OCI-LY7 (cell line): ENCODE results near the gene CTAG1A. TPM values are rescaled to one million over a fixed set of nuclear protein-coding genes. Genes with fewer than 3 reads are reported as not detected.
A peak's percentile ranks its signal among the peaks of the same experiment; 100 is the strongest.

Experiments
- BruUV-seq: library from RNA; stranded (reverse); fragments of 400-500 nt; replicated peaks from 2 replicates; lab custom pipeline; 2021; lab: Mats Ljungman, UMichigan
- CTCF ChIA-PET: fragments of 300-600 bp; sonication (Branson Sonifier 250); formaldehyde crosslinking; loops from one replicate; lab custom pipeline; 2022; ENCODE audit warnings: antibody characterized with exemption; ENCODE audit not compliant: unreplicated experiment; lab: Charles Lee
- POLR2A ChIA-PET: fragments of 300-600 bp; sonication (Branson Sonifier 250); formaldehyde crosslinking; loops from one replicate; lab custom pipeline; 2022; ENCODE audit warnings: antibody characterized with exemption; lab: Charles Lee
- DNase-seq: peaks from one replicate; pipeline ENCODE4 v3.0.0-alpha.2; 2015; ENCODE audit warnings: low spot score
- H2AFZ ChIP-seq: fragments of 200-600 bp; sonication (generic), shearing (Covaris generic); 2 replicates; pipeline ENCODE4 v1.6.1; 2014; ENCODE audit warnings: mild to moderate bottlenecking, antibody characterized with exemption, low read length, moderate library complexity
- H3K27ac ChIP-seq: fragments of 200-600 bp; sonication (generic); 2 replicates; pipeline ENCODE4 v1.5.1; 2014; ENCODE audit warnings: mixed run types, low read depth, mild to moderate bottlenecking, moderate library complexity, low read length, inconsistent platforms; ENCODE audit not compliant: poor library complexity, severe bottlenecking
- H3K36me3 ChIP-seq: fragments of 200-600 bp; sonication (generic); 2 replicates; pipeline ENCODE4 v1.6.1; 2014; ENCODE audit warnings: mild to moderate bottlenecking, antibody characterized with exemption, low read length, moderate library complexity, mixed read lengths; ENCODE audit not compliant: insufficient read depth
- H3K4me1 ChIP-seq: fragments of 200-600 bp; sonication (generic); 2 replicates; pipeline ENCODE4 v1.5.1; 2014; ENCODE audit warnings: mild to moderate bottlenecking, low read length; ENCODE audit not compliant: insufficient read depth, poor library complexity, severe bottlenecking
- H3K4me2 ChIP-seq: fragments of 200-600 bp; sonication (generic); 2 replicates; pipeline ENCODE4 v1.6.1; 2014; ENCODE audit warnings: mild to moderate bottlenecking, low read length
- H3K4me3 ChIP-seq: fragments of 200-600 bp; sonication (generic); 2 replicates; pipeline ENCODE4 v1.5.1; 2014; ENCODE audit warnings: mild to moderate bottlenecking, low read depth, low read length; ENCODE audit not compliant: poor library complexity, severe bottlenecking
- H3K79me2 ChIP-seq: fragments of 200-600 bp; sonication (generic); 2 replicates; pipeline ENCODE4 v1.6.1; 2016; ENCODE audit warnings: low read depth, mild to moderate bottlenecking, low read length, moderate library complexity, mixed read lengths; ENCODE audit not compliant: insufficient read depth
- H3K9me2 ChIP-seq: fragments of 200-600 bp; sonication (generic); 2 replicates; pipeline ENCODE4 v1.6.1; 2016; ENCODE audit warnings: mild to moderate bottlenecking, low read length, mixed read lengths; ENCODE audit not compliant: insufficient read depth
- H3K9me3 ChIP-seq: fragments of 200-600 bp; sonication (generic); 2 replicates; pipeline ENCODE4 v1.6.1; 2014; ENCODE audit warnings: mild to moderate bottlenecking, mixed run types, low read length, mixed read lengths
- H4K20me1 ChIP-seq: fragments of 200-600 bp; sonication (generic); 2 replicates; pipeline ENCODE4 v1.6.1; 2014; ENCODE audit warnings: mild to moderate bottlenecking, antibody characterized with exemption, low read length, moderate library complexity, mixed read lengths; ENCODE audit not compliant: insufficient read depth
- CTCF ChIP-seq: fragments of 200-600 bp; sonication (generic); conservative IDR thresholded peaks from 2 replicates; pipeline ENCODE4 v1.5.1; 2014; ENCODE audit warnings: mild to moderate bottlenecking, antibody characterized with exemption, low read length, moderate library complexity, mixed read lengths
- EZH2phosphoT487 ChIP-seq: fragments of 200-600 bp; sonication (generic); IDR thresholded peaks from 2 replicates; pipeline ENCODE4 v1.6.1; 2018; ENCODE audit warnings: low read depth, borderline replicate concordance, mild to moderate bottlenecking, mixed run types, antibody characterized with exemption, low read length, moderate library complexity, mixed read lengths
- intact Hi-C: fragments of 100-400 bp; cut with micrococcal nuclease; formaldehyde crosslinking; loops from one replicate; pipeline ENCODE4 v1.10.0; 2022; ENCODE audit not compliant: unreplicated experiment
- total RNA-seq, 2 experiments: library from RNA; depleted of rRNA in 1 of 2; stranded (reverse); fragments of >200 nt in 1 of 2; shearing (Covaris generic) in 1 of 2; gene quantifications; 2 replicates each; pipeline ENCODE4 v1.2.3, GENCODE V29; 2014 to 2022

Gene CTAG1A
- total RNA-seq, 2 experiments from 2014 or later, result not detected

DNA sequence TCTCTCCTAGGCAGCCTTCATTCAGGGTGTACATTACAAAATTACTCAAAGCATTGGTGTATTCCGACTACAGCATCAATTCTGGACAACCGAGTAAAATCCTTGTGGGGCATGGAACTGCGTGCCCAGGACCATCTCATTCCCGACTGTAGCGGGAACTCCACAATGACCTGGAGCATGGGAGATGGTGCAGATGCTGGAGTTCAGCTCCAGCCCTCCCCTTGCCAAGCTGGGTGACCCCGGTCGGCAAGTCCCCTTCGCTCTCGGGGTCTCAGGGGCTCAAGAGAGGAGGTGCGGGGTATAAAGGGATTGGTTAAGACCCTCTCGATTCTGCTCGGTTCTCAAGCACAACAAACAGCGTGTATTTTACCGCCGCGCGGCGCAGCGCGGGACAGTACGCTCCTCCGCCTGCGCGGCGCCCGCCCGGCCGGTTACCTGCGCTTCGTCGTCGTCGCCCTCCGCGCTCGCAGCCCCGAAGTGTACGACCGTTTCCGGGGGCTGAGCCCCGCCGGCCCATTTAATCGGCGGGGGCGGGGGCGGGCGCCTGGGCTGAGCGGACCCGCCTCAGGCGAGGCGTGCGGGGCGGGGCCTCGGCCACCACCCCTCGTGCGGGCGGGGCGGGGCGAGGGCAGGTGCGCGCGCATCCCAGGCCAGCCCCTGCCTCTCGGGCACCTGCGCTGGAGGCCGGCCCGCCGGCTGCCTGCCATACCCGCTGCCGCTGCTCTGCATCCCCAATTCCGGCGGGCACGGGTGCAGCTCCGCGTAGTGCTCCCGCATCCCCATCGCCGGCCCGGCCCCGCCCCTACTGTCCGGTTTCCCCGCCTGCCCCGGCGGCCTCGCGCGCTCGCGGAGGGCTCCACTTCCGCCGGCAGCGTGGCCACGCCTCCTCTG is 38.3 kb upstream of the CTAG1A start, which contains the start of gene G6PD:
Gene G6PD, minus strand, starts transcription at position 493 of the 891 bp plus-strand sequence. CDS start 691 bp downstream, outside the sequence.
- H3K4me3 ChIP-seq, result peak within 1 kb of the TSS; percentile 89
- intact Hi-C loops, result no loop called here
- peaks cover 16% of the 10 kb centered on the region for H3K4me1 ChIP-seq
- DNase-seq, result peak; percentile 87
- peak within 1 kb of the TSS; percentile 97 for H3K4me2 ChIP-seq
- no peaks in the 10 kb centered on the region for H3K9me3 ChIP-seq
- no peaks in the 10 kb centered on the region for H4K20me1 ChIP-seq
- H3K36me3 ChIP-seq, result peaks cover 24% of the 10 kb centered on the region
- BruUV-seq, result no TSS peak
- POLR2A ChIA-PET, result no interaction called here
- H3K27ac ChIP-seq, result peak within 1 kb of the TSS; percentile 93
- no peaks in the 10 kb centered on the region for H3K9me2 ChIP-seq
- H2AFZ ChIP-seq, result peak within 1 kb of the TSS; percentile 67; the same call in 1 of the 2 replicates
- no peak for TF ChIP-seq EZH2phosphoT487
- no peak for TF ChIP-seq CTCF
- peaks cover 38% of the 10 kb centered on the region for H3K79me2 ChIP-seq
- CTCF ChIA-PET, result interaction anchor here (0.6 kb wide), 1 partner anchor 56 kb away, joined by 3 read pairs; the partner anchor contains the start of gene SLC10A3

- Histone ChIP-seq H3K9me3 (no peaks in the 10 kb centered on the region), H4K20me1 (no peaks in the 10 kb centered on the region), H3K4me2 (peak within 1 kb of the TSS; percentile 97), H3K9me2 (no peaks in the 10 kb centered on the region), H3K27ac (peak within 1 kb of the TSS; percentile 93), H2AFZ (peak within 1 kb of the TSS; percentile 67; the same call in 1 of the 2 replicates), H3K79me2 (peaks cover 38% of the 10 kb centered on the region), H3K36me3 (peaks cover 30% of the 10 kb centered on the region), H3K4me1 (peaks cover 12% of the 10 kb centered on the region), H3K4me3 (peak within 1 kb of the TSS; percentile 89)
- ChIA-PET POLR2A (interaction anchor here (0.6 kb wide), 1 partner anchor 37 kb away, joined by 4 read pairs; no protein-coding TSS in a partner anchor), CTCF (no interaction called here)
- DNase-seq, result peak; percentile 89
- intact Hi-C loops, result no loop called here
- BruUV-seq, result no TSS peak
- no peak for TF ChIP-seq CTCF
- TF ChIP-seq EZH2phosphoT487, result no peak
These were observed 37.5 kb upstream of the CTAG1A start, which contains the start of gene IKBKG for GRCh38 chrX:154547245-154548027. IKBKG (plus strand) TSS chrX:154547620; CDS start chrX:154552003, 4,383 bp downstream.
